ENCODE data around the gene IRX3.
A peak's percentile ranks its signal among the peaks of the same experiment; 100 is the strongest.

Gene IRX3

GRCh38 chr16:54290833-54291655, 4.5 kb upstream of the IRX3 start:
- no peak for DNase-seq

GRCh38 chr16:54289945-54290832, 3.6 kb upstream of the IRX3 start:
- DNase-seq, result no peak

- no peak for DNase-seq
These were observed 2.8 kb upstream of the IRX3 start for GRCh38 chr16:54289242-54289944.

GRCh38 chr16:54288835-54289241, 2.3 kb upstream of the IRX3 start:
- no peak for DNase-seq

GRCh38 chr16:54288030-54288834, 1.6 kb upstream of the IRX3 start:
- DNase-seq, result no peak

- no peak for DNase-seq
These were observed 793 bp upstream of the IRX3 start for GRCh38 chr16:54287131-54288029.

GRCh38 chr16:54286090-54286365, 559 bp downstream of the IRX3 start:
- no peak for DNase-seq

- no peak for DNase-seq
These were observed 1.0 kb downstream of the IRX3 start for GRCh38 chr16:54285414-54286089.

- DNase-seq, result no peak
These were observed 1.6 kb downstream of the IRX3 start for GRCh38 chr16:54284931-54285413.

GRCh38 chr16:54284319-54284930, 2.2 kb downstream of the IRX3 start:
- no peak for DNase-seq

GRCh38 chr16:54283725-54284318, 2.8 kb downstream of the IRX3 start:
- DNase-seq, result no peak

- no peak for DNase-seq
These were observed 3.5 kb downstream of the IRX3 start for GRCh38 chr16:54282928-54283724.

GRCh38 chr16:54282202-54282927, 4.2 kb downstream of the IRX3 start:
- peak; percentile 70 for DNase-seq

- DNase-seq, result no peak
These were observed 4.9 kb downstream of the IRX3 start for GRCh38 chr16:54281535-54282201.

- DNase-seq, result no peak
These were observed 5.8 kb downstream of the IRX3 start for GRCh38 chr16:54280751-54281150.

GRCh38 chr16:54277845-54278703, 8.5 kb downstream of the IRX3 start:
- DNase-seq, result no peak

- no peak for DNase-seq
These were observed 10.6 kb downstream of the IRX3 start for GRCh38 chr16:54275956-54276355.

All from stimulated activated CD8-positive, alpha-beta memory T cell treated with anti-CD3 and anti-CD28 coated beads, Interleukin-4, amount 100 ng/mL, for 48 hours (primary cell).